Nephron (organoid): Measurements from ENCODE around the gene GJC1.
A peak's percentile ranks its signal among the peaks of the same experiment; 100 is the strongest.

ENCODE experiments used
- H3K27ac Mint-ChIP-seq, 3 experiments: 2 replicates each; pipeline ENCODE4 v1.8.0; 2020; ENCODE audit warnings: mixed read lengths in 3 of 3, mild to moderate bottlenecking in 2 of 3, moderate library complexity in 1 of 3
- H3K27me3 Mint-ChIP-seq: 2 replicates; pipeline ENCODE4 v1.8.0; 2021; ENCODE audit warnings: low read depth, mild to moderate bottlenecking, moderate library complexity, mixed read lengths
- H3K36me3 Mint-ChIP-seq: 2 replicates; pipeline ENCODE4 v1.8.0; 2020; ENCODE audit warnings: low read depth, mixed read lengths
- H3K4me1 Mint-ChIP-seq: 2 replicates; pipeline ENCODE4 v1.8.0; 2020; ENCODE audit warnings: mixed read lengths
- H3K4me3 Mint-ChIP-seq, 3 experiments: 2 replicates each; pipeline ENCODE4 v1.8.0; 2020; ENCODE audit warnings: mild to moderate bottlenecking in 3 of 3, mixed read lengths in 3 of 3, moderate library complexity in 2 of 3
- H3K9me3 Mint-ChIP-seq: 2 replicates; pipeline ENCODE4 v1.8.0; 2020; ENCODE audit warnings: mixed read lengths
- CTCF ChIP-seq, 3 experiments: fragments of 200-600 bp; sonication (generic); IDR thresholded peaks; one replicate each; pipeline ENCODE4 v1.5.0; 2021; ENCODE audit warnings: antibody characterized with exemption in 3 of 3; ENCODE audit not compliant: unreplicated experiment in 3 of 3

Gene GJC1

GRCh38 chr17:44829523-44830358 lies at the start of gene GJC1:
GJC1 (minus strand) TSS chr17:44830287; CDS start chr17:44805817, 24,470 bp downstream.
- Mint-ChIP-seq H3K4me3 (peak within 1 kb of the TSS; percentile 90 to 98 (median 95)), H3K36me3 (no peaks in the 10 kb centered on the region), H3K27me3 (no peaks in the 10 kb centered on the region), H3K4me1 (peaks cover 12% of the 10 kb centered on the region), H3K27ac (peak within 1 kb of the TSS; percentile 91 to 97 (median 93)), H3K9me3 (no peaks in the 10 kb centered on the region)
- TF ChIP-seq CTCF (IDR thresholded peaks at IDR 0.05; ENCODE audit: unreplicated experiment in 3 of 3): no peak

DNA sequence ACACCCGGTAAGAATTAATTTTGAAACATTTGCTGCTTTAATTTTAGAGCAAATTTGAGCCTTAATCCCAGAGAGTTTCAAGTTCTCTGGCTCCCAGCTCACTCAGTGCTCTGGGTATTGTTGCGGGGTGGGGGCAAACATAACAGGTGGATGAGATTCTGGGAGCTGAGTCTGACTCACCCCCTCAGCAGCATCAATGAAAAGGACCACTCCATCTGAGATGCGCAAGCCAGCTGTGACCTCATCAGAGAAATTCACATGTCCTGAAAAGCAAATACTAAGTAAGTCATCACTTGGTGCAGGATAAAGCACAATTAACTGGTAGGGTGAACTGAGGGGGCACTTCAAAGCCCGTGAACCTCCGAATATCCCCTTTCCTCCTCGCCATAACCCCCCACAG lies 49.3 kb upstream of the GJC1 start:
- H3K36me3 Mint-ChIP-seq: peaks cover 53% of the 10 kb centered on the region
- no peak overlapping the region for H3K27ac Mint-ChIP-seq
- H3K27me3 Mint-ChIP-seq: no peaks in the 10 kb centered on the region
- H3K4me1 Mint-ChIP-seq: no peaks in the 10 kb centered on the region
- no peak overlapping the region for H3K4me3 Mint-ChIP-seq
- H3K9me3 Mint-ChIP-seq: no peaks in the 10 kb centered on the region
- TF ChIP-seq CTCF (IDR thresholded peaks at IDR 0.05; ENCODE audit: unreplicated experiment in 3 of 3): no peak

DNA sequence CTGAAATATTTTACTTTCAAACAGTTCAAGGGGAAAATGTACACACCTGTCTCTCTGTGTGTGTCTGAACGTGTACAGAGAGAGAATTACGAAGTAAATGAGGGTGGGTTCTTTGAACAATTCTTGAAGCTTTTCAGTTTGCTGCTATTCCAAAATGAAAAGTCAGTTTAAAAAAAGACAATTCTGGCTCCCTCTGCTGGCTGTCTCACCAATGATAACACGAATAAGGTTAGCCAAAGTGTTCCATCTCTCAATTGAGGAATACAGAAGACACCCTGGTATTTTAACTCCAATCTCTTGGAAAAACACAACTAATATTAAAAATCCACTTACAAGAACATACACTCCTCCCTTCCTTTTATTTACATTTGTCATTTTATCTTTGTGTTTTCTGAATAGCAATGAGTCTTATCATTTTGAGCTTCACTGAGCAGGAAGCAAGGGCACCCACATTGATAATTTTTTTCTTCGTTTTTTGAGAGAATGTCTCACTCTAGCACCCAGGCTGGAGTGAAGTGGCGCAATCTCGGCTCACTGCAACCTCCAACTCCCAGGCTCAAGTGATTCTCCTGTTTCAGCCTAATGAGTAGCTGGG lies 48.6 kb upstream of the GJC1 start:
- H3K27ac Mint-ChIP-seq: no peak overlapping the region

GRCh38 chr17:44877121-44877520 lies 47.0 kb upstream of the GJC1 start:
- Mint-ChIP-seq H3K4me1 (no peaks in the 10 kb centered on the region), H3K4me3 (no peak overlapping the region), H3K27me3 (no peaks in the 10 kb centered on the region), H3K36me3 (peaks cover 50% of the 10 kb centered on the region), H3K27ac (no peak overlapping the region), H3K9me3 (no peaks in the 10 kb centered on the region)
- no peak for TF ChIP-seq CTCF (IDR thresholded peaks at IDR 0.05; ENCODE audit: unreplicated experiment in 3 of 3)

More for the DNA sequence above, 48.6 kb upstream of the GJC1 start:
- no peak overlapping the region for H3K4me3 Mint-ChIP-seq
- no peaks in the 10 kb centered on the region for H3K9me3 Mint-ChIP-seq
- peak; percentile 49 to 70 (median 59) for TF ChIP-seq CTCF (IDR thresholded peaks at IDR 0.05; ENCODE audit: unreplicated experiment in 3 of 3)
- no peaks in the 10 kb centered on the region for H3K4me1 Mint-ChIP-seq
- H3K27me3 Mint-ChIP-seq: no peaks in the 10 kb centered on the region
- H3K36me3 Mint-ChIP-seq: peaks cover 55% of the 10 kb centered on the region

DNA sequence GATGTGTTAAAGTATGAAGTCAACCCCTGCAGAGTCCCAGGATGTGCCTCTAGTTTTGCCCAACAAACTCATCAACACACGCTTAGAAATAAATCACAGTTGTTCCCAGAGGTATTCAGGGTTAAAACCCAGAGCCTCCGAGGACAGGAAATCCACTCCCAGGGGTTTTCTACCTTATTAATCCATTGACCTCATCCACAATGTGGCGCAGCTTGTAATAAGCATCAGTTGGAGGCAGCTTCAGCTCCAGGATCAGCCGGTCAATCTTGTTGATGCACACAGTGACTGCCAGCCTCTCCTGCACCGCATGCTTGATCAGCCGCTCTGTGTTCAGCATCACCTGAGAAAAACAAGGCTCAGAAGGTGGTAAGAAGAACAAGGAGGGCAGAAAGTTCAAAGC lies 45.7 kb upstream of the GJC1 start:
- Mint-ChIP-seq H3K4me1 (no peaks in the 10 kb centered on the region), H3K36me3 (peaks cover 50% of the 10 kb centered on the region), H3K9me3 (no peaks in the 10 kb centered on the region), H3K27me3 (no peaks in the 10 kb centered on the region), H3K4me3 (no peak overlapping the region), H3K27ac (no peak overlapping the region)
- no peak for TF ChIP-seq CTCF (IDR thresholded peaks at IDR 0.05; ENCODE audit: unreplicated experiment in 3 of 3)
